ENCODE data around the gene LHB.

The LHB gene

DNA sequence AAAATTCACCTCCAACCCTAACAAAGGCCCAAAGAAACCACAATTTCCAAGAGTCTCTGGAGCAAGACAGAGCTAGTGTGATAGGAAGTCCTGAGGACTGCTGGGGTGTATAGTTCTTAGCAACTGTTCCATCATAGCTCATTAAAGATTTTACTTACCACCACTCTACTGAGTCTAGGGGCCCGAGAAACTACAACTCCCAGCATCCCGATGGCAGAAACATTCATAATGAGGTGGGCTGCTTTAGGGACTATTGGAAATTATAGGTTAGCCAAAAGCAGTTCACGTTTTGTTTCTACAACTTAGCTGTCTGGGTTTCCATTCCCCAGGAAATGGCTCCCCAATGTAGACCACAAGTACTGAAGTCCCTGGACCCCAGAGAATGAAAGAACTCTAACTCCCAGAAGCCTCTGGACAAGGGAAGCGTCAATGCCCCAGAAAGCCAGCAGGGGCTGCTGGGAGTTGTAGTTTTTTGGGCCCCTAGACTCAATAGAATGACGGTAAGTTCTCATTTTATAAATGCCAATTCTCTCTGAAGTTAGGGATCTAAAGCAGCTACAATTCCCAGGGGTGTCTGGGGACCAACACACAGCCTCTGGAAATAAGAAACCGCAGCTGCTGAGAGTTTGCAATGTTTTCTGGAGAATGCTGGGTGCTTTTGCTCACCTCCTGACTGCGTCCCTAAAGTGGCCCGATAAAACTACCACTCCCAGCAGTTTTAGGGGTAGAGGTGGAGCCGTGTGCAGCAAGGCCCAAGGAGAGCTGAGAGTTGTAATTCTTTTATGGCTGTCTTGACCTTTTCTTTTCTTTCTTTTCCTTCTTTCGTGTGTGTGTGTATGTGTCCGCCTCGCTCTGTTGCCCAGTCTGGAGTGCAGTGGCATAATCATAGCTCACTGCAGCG lies 40.7 kb downstream of the LHB start:
- DNase-seq: no peak

DNA sequence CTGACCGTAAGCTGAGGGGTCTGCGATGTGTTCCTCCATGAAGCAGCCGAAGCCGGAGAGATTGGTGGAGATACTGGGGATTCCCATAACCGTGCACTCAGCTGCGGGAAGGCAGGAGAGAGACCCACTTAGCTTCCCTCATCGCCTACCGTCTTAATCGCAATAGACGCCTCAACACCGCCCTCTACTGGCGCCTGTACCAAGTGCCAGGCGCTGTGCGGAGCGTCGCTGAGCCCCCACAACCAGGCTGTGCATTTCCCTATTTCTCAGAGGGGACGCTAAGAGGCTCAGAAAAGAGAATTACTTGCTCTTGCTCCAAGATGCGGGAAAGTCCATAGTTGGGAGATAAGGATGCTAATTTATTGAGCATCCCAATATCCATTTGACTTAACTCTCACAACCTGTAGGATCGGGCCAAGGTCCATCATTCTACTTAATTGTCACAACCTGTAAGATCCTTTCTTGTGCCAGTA lies 45.9 kb downstream of the LHB start:
- peak; percentile 87 for DNase-seq

DNA sequence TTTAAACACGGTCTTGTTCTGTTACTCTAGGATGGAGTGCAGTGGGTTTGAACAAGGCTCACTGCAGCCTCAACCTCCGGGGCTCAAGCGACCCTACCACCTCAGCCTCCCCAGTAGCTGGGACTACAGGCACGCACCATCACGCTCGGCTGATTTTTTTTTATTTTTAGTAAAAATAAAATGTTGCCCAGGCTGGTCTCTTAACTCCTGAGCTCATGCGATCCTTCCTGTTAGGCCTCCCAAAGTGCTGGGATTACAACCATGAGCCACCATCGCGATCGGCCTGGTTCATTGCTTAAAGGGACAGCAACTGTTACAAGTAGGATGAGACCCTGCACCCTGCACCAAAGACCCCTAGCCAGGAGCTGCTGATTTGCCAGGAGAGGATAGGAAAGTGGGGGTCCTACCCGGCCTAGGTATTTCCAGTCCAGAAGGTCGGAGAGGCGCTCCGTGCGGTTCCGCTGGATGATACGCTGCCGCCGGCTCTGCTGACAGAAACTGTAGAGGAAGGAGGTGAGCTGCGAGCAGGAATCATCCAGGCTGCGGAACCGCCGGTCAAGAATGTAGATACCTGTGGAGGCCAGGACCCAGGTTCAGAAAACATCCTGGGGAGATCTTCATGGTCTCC lies 46.6 kb downstream of the LHB start:
- DNase-seq: no peak

DNA sequence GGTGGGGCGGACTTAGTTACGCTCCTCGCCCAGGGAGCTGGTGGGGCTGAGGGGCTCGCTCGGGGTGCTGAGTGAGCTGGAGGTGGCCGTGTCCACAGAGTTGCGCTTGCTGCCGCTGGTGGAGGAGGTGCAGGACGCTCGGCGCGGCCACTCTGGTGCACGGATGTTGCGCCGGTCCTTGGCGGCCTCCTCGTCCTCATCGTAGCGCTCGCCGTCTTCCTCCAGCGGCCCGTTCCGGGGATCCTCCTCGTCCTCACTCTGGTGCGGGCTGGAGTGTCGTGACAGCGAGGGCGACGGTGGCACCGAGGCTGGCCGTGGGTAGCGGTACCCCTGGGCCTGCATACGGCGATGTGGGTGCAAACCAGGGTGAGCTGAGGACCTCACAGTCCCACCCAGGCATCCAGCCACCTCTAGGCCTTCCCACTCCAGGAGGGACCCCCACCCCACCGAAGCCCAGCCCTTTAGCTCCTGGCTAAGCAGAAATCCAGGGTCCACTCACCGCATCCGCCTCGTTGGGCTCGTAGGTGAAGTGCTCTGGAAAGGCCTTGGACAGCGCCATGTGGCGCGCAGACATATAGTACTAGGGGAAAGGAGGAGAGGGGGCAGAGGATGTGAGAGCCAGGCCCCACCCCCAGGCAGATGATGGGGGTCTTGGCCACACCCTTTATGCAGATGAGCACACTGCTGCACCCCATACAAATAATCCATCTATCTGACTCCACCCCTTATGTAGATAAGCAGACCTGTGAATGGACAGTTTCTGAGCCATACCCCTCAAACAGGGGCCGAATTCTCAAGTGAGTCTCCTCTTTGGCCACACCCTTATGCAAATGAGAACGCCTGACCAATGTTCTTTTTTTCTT lies 47.4 kb downstream of the LHB start:
- DNase-seq: no peak

DNA sequence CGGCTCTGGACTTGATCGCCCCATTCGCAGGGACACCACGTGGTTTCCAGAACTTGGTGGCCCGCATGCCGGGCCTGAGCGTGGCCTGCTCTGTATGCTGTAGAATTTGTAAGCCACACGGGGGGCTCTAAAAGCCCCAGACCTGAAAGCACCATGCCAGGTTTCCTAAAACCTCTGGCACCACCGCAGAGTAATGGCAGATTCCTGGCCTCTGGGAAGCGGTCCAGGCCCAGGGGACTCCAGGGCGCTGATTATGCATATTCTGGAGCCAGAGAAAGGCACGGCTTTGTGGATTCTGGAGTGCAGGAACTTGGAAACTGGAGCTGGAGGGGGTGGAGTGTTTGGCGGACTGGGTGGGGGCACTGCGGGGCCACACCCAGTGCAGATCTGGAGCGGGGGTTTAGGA lies 48.1 kb downstream of the LHB start:
- DNase-seq: no peak

DNA sequence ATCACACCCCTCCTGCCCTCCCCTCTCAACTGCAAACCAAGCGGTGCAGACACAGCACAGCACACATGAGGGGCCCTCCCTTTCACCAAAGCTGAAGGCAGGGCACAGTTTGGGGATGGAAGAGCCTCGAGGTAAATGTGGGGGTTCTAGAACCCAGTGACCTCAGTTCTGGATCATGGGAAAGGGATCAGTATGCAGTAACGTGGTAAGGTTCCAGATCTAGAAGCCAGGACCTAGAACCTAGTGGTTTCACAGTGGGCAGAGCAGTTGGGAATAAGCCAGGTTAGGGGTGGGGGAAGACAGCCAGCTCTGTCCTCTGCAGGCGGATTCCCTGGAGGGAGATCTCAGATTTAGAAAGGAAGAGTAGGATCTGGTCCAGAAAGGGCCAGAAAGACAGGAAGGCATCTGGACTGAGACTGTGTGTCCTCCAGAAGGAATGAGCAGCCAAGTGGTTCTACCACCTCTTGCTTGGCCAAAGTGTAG lies 48.7 kb downstream of the LHB start:
- DNase-seq: no peak

DNA sequence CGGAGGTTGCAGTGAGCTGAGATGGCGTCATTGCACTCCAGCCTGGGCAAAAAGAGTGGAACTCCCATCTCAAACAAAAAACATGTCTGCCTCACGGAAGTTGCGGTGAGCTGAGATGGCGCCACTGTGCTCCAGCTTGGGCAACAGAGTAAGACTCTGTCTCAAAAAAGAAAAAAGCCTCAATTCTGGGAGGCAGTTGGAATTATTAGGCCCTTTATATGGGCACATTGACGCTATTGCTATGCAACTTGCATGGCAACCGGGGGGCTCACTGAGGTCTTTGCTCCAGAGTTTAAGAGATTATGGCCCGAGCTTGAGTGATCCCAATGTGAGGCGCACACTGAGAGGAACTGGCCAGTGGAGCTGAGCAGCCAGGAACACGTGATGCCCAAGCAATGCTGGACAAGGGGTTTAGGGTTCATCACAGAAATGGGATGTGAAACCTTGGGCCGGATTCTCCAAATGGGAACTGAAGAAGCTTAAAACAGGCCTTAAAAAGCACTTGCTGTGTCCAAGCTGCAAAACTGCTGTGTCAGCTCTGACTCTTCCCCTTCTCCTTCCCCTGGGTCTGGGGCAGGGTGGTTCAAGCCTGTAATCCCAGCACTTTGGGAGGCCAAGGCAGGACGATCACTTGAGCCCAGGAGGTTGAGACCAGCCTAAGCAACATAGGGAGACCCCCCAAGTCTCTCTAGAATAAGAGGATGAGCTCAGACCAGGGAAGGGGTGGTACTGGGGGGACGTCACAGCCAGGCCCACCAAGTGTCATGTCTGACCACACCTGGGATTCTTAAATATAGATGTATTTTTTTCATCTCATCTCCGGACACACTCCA lies 49.3 kb downstream of the LHB start:
- DNase-seq: no peak

DNA sequence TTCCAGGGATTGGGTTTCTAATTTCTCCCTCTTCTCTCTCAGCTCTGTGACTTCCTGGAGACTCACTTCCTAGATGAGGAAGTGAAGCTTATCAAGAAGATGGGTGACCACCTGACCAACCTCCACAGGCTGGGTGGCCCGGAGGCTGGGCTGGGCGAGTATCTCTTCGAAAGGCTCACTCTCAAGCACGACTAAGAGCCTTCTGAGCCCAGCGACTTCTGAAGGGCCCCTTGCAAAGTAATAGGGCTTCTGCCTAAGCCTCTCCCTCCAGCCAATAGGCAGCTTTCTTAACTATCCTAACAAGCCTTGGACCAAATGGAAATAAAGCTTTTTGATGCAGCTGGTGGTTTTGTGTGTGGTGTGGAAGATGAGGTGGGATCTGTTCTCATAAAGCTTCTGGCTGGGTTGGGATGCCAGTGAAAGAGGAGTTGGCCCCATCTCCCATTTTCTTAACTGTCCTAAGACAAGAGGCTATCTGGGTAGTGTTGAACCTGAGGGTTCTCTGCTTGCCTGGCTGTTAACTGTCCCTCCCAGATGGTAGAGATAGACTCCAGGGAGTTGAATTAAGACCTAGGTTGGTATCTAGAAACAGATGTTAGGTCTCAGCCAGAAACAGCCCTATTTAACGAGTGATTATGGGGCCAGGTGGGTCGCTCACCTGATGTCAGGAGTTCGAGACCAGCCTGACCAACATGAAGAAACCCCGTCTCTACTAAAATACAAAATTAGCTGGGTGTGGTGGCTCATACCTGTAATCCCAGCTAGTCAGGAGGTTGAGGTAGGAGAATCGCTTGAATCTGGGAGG lies 50.1 kb downstream of the LHB start:
- no peak for DNase-seq

Measured in T-helper 9 cell (primary cell).